Activated CD8-positive, alpha-beta memory T cell treated with anti-CD3 and anti-CD28 coated beads, Interleukin-2, amount 10 ng/mL, durations not matched to agents 7 days and 5 days (primary cell): ENCODE results near the gene PARPBP. TPM values are rescaled to one million over a fixed set of nuclear protein-coding genes. Genes with fewer than 3 reads are reported as not detected.
"Not testable (repeated sequence)": the region's sequence is repeated elsewhere in the genome, so short reads cannot be mapped to it uniquely, and the experiment has no call there.

Experiments used
- ATAC-seq: fragments of 150-1000 bp; cut with Tn5 transposase; one replicate; pipeline ENCODE4 v1.10.0; 2021; ENCODE audit warnings: moderate library complexity
- CTCF ChIA-PET: fragments of 350-600 bp; sonication (Branson Sonifier 250); formaldehyde crosslinking; loops from one replicate; lab custom pipeline; 2021; ENCODE audit warnings: antibody characterized with exemption; lab: Charles Lee
- DNase-seq: peaks from one replicate; pipeline ENCODE4 v3.0.0-alpha.2; 2020
- H3K27ac Mint-ChIP-seq: one replicate; pipeline ENCODE4 v1.8.0; 2021; ENCODE audit warnings: mild to moderate bottlenecking, mixed read lengths
- H3K27me3 Mint-ChIP-seq: one replicate; pipeline ENCODE4 v1.8.0; 2021; ENCODE audit warnings: mixed read lengths
- H3K36me3 Mint-ChIP-seq: one replicate; pipeline ENCODE4 v1.8.0; 2021; ENCODE audit warnings: mild to moderate bottlenecking, mixed read lengths
- H3K4me1 Mint-ChIP-seq: one replicate; pipeline ENCODE4 v1.8.0; 2021; ENCODE audit warnings: mixed read lengths
- H3K4me3 Mint-ChIP-seq: one replicate; pipeline ENCODE4 v1.8.0; 2021; ENCODE audit warnings: mild to moderate bottlenecking, moderate library complexity, mixed read lengths
- H3K9me3 Mint-ChIP-seq: one replicate; pipeline ENCODE4 v1.8.0; 2022; ENCODE audit warnings: low read depth, mixed read lengths
- total RNA-seq, 2 experiments: library from RNA; stranded (reverse); gene quantifications; one replicate each; pipeline ENCODE4 v1.2.3, GENCODE V29; 2021

Gene PARPBP
- 10 to 100 TPM; 27.2 to 33.5 TPM for total RNA-seq

- ATAC-seq (peak; percentile 95), DNase-seq (peak; percentile 95)
- CTCF ChIA-PET, result interaction anchor here (1.2 kb wide), 1 partner anchor 21 kb away, joined by 3 read pairs; no protein-coding TSS in a partner anchor
- peaks cover 38% of the 10 kb centered on the region for H3K4me1 Mint-ChIP-seq
- H3K27me3 Mint-ChIP-seq, result no peaks in the 10 kb centered on the region
- H3K36me3 Mint-ChIP-seq, result peaks cover 39% of the 10 kb centered on the region
- no peaks in the 10 kb centered on the region for H3K9me3 Mint-ChIP-seq
- peak within 1 kb of the TSS; percentile 92 for H3K27ac Mint-ChIP-seq
- H3K4me3 Mint-ChIP-seq, result peak within 1 kb of the TSS; percentile 92
These were observed at the start of gene PARPBP, which contains the start of gene NUP37 for GRCh38 chr12:102119674-102120563. Gene PARPBP, plus strand, starts transcription at chr12:102120183. Its CDS starts 3,706 bp downstream, at chr12:102123889. Gene NUP37, minus strand, starts transcription at chr12:102120114. Its CDS starts 1,596 bp downstream, at chr12:102118518.

- CTCF ChIA-PET, H3K27ac Mint-ChIP-seq, DNase-seq, H3K9me3 Mint-ChIP-seq, H3K27me3 Mint-ChIP-seq, H3K4me3 Mint-ChIP-seq, H3K4me1 Mint-ChIP-seq, ATAC-seq: not testable (repeated sequence)
- peaks cover 11% of the 10 kb centered on the region for H3K36me3 Mint-ChIP-seq
These were observed 47.9 kb upstream of the PARPBP start for GRCh38 chr12:102072092-102072491.

GRCh38 chr12:102080842-102081241 lies 39.1 kb upstream of the PARPBP start:
- H3K36me3 Mint-ChIP-seq, result peaks cover 38% of the 10 kb centered on the region
- no peaks in the 10 kb centered on the region for H3K4me1 Mint-ChIP-seq
- CTCF ChIA-PET, result no interaction called here
- H3K27ac Mint-ChIP-seq, result no peak overlapping the region
- DNase-seq (no peak), ATAC-seq (no peak)
- H3K4me3 Mint-ChIP-seq, result no peak overlapping the region
- no peaks in the 10 kb centered on the region for H3K27me3 Mint-ChIP-seq
- no peaks in the 10 kb centered on the region for H3K9me3 Mint-ChIP-seq

GRCh38 chr12:102089228-102089835 lies 30.7 kb upstream of the PARPBP start:
- peaks cover 26% of the 10 kb centered on the region for H3K36me3 Mint-ChIP-seq
- H3K9me3 Mint-ChIP-seq, CTCF ChIA-PET, H3K27me3 Mint-ChIP-seq, H3K4me1 Mint-ChIP-seq, ATAC-seq, H3K27ac Mint-ChIP-seq, DNase-seq, H3K4me3 Mint-ChIP-seq: not testable (repeated sequence)

GRCh38 chr12:102093319-102093718 lies 26.7 kb upstream of the PARPBP start:
- CTCF ChIA-PET, result interaction anchor here (1.6 kb wide), 1 partner anchor 12 kb away, joined by 3 read pairs; no protein-coding TSS in a partner anchor
- DNase-seq (no peak), ATAC-seq (no peak)
- H3K36me3 Mint-ChIP-seq, result peaks cover 28% of the 10 kb centered on the region
- peaks cover 8% of the 10 kb centered on the region for H3K4me1 Mint-ChIP-seq
- no peaks in the 10 kb centered on the region for H3K9me3 Mint-ChIP-seq
- H3K27ac Mint-ChIP-seq, result no peak overlapping the region
- no peaks in the 10 kb centered on the region for H3K27me3 Mint-ChIP-seq
- no peak overlapping the region for H3K4me3 Mint-ChIP-seq

GRCh38 chr12:102095677-102096263 lies 24.2 kb upstream of the PARPBP start:
- Mint-ChIP-seq H3K9me3 (no peaks in the 10 kb centered on the region), H3K27ac (no peak overlapping the region), H3K36me3 (peaks cover 27% of the 10 kb centered on the region), H3K4me3 (no peak overlapping the region), H3K4me1 (peaks cover 10% of the 10 kb centered on the region), H3K27me3 (no peaks in the 10 kb centered on the region)
- DNase-seq (no peak), ATAC-seq (peak; percentile 64)
- CTCF ChIA-PET, result interaction anchor here (0.6 to 1.6 kb wide), 6 partner anchors 14 to 644 kb away, joined by 3 to 4 read pairs (median 3); no protein-coding TSS in a partner anchor

- H3K27me3 Mint-ChIP-seq, result no peaks in the 10 kb centered on the region
- DNase-seq, result no peak
- no peaks in the 10 kb centered on the region for H3K9me3 Mint-ChIP-seq
- CTCF ChIA-PET, result interaction anchor here (1.0 to 1.6 kb wide), 3 partner anchors 159 to 204 kb away, joined by 3 read pairs; no protein-coding TSS in a partner anchor
- no peak overlapping the region for H3K4me3 Mint-ChIP-seq
- peaks cover 26% of the 10 kb centered on the region for H3K36me3 Mint-ChIP-seq
- ATAC-seq, result no peak
- H3K4me1 Mint-ChIP-seq, result peaks cover 10% of the 10 kb centered on the region
- H3K27ac Mint-ChIP-seq, result no peak overlapping the region
These were observed 23.1 kb upstream of the PARPBP start for GRCh38 chr12:102096855-102097254.

GRCh38 chr12:102106905-102107304 lies 13.1 kb upstream of the PARPBP start:
- Mint-ChIP-seq H3K27me3 (no peaks in the 10 kb centered on the region), H3K27ac (no peak overlapping the region), H3K4me1 (no peaks in the 10 kb centered on the region), H3K4me3 (no peak overlapping the region), H3K9me3 (peaks cover 16% of the 10 kb centered on the region), H3K36me3 (peaks cover 91% of the 10 kb centered on the region)
- ATAC-seq (no peak), DNase-seq (no peak)
- CTCF ChIA-PET, result no interaction called here

- CTCF ChIA-PET, result no interaction called here
- ATAC-seq, result no peak
- no peaks in the 10 kb centered on the region for H3K4me1 Mint-ChIP-seq
- peaks cover 85% of the 10 kb centered on the region for H3K36me3 Mint-ChIP-seq
- DNase-seq, result no peak
- H3K27me3 Mint-ChIP-seq, result no peaks in the 10 kb centered on the region
- no peak overlapping the region for H3K4me3 Mint-ChIP-seq
- H3K9me3 Mint-ChIP-seq, result peaks cover 16% of the 10 kb centered on the region
- peak overlapping the region; percentile 24 for H3K27ac Mint-ChIP-seq
These were observed 12.0 kb upstream of the PARPBP start for GRCh38 chr12:102107970-102108369.

GRCh38 chr12:102110782-102111181 lies 9.2 kb upstream of the PARPBP start:
- H3K9me3 Mint-ChIP-seq, result peaks cover 11% of the 10 kb centered on the region
- DNase-seq (no peak), ATAC-seq (no peak)
- peaks cover 3% of the 10 kb centered on the region for H3K4me1 Mint-ChIP-seq
- peaks cover 66% of the 10 kb centered on the region for H3K36me3 Mint-ChIP-seq
- H3K4me3 Mint-ChIP-seq, result no peak overlapping the region
- CTCF ChIA-PET, result interaction anchor here (1.7 kb wide), 1 partner anchor 29 kb away, joined by 4 read pairs; no protein-coding TSS in a partner anchor
- H3K27me3 Mint-ChIP-seq, result no peaks in the 10 kb centered on the region
- H3K27ac Mint-ChIP-seq, result no peak overlapping the region

GRCh38 chr12:102114212-102114611 lies 5.8 kb upstream of the PARPBP start:
- Mint-ChIP-seq H3K36me3 (peaks cover 51% of the 10 kb centered on the region), H3K4me3 (no peak overlapping the region), H3K27ac (no peak overlapping the region), H3K4me1 (peaks cover 11% of the 10 kb centered on the region), H3K9me3 (no peaks in the 10 kb centered on the region), H3K27me3 (no peaks in the 10 kb centered on the region)
- no peak for ATAC-seq
- CTCF ChIA-PET, result no interaction called here
- DNase-seq, result no peak

GRCh38 chr12:102116392-102116791 lies 3.6 kb upstream of the PARPBP start:
- Mint-ChIP-seq H3K27me3 (no peaks in the 10 kb centered on the region), H3K4me3 (no peak overlapping the region), H3K4me1 (peaks cover 19% of the 10 kb centered on the region), H3K27ac (no peak overlapping the region), H3K9me3 (no peaks in the 10 kb centered on the region), H3K36me3 (peaks cover 32% of the 10 kb centered on the region)
- DNase-seq (no peak), ATAC-seq (no peak)
- CTCF ChIA-PET, result interaction anchor here (1.2 kb wide), 1 partner anchor 15 kb away, joined by 3 read pairs; no protein-coding TSS in a partner anchor

- Mint-ChIP-seq H3K27ac (peak overlapping the region; percentile 72), H3K4me1 (peaks cover 38% of the 10 kb centered on the region), H3K4me3 (peak overlapping the region; percentile 92), H3K9me3 (no peaks in the 10 kb centered on the region), H3K27me3 (no peaks in the 10 kb centered on the region), H3K36me3 (peaks cover 34% of the 10 kb centered on the region)
- no peak for ATAC-seq
- no peak for DNase-seq
- CTCF ChIA-PET, result interaction anchor here (0.8 to 1.2 kb wide), 2 partner anchors 20 to 23 kb away, joined by 3 read pairs; no protein-coding TSS in a partner anchor
These were observed 1.1 kb upstream of the PARPBP start for GRCh38 chr12:102118874-102119273.
